ENCODE measurements around the gene ARPC1B.

Gene ARPC1B

GRCh38 chr7:99389772-99390171, 15.2 kb downstream of the ARPC1B start:
- no peak for DNase-seq (ENCODE audit: low spot score)

- DNase-seq (ENCODE audit: low spot score): no peak
These were observed 16.5 kb downstream of the ARPC1B start for GRCh38 chr7:99390941-99391602.

DNA sequence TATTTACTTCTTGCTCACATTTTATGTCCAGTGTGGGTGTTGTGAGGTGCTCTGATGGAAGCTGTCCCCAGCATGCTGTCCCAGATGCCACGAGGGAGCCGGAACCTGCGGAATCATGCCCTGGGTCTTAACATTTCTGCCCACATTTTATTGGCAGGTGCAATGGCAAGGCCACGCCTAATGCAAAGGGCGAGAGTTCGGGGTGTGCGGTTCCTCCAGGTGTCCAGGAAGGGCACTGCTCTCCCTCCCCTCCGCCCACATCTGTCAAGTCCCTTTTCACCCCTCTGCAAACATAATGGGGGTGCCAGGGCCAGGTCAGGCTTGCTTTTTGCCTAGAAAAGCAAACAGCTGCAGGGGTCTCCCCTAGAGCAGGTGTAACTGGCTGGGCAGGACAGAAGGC, 17.5 kb downstream of the ARPC1B start:
- DNase-seq (ENCODE audit: low spot score): no peak

DNA sequence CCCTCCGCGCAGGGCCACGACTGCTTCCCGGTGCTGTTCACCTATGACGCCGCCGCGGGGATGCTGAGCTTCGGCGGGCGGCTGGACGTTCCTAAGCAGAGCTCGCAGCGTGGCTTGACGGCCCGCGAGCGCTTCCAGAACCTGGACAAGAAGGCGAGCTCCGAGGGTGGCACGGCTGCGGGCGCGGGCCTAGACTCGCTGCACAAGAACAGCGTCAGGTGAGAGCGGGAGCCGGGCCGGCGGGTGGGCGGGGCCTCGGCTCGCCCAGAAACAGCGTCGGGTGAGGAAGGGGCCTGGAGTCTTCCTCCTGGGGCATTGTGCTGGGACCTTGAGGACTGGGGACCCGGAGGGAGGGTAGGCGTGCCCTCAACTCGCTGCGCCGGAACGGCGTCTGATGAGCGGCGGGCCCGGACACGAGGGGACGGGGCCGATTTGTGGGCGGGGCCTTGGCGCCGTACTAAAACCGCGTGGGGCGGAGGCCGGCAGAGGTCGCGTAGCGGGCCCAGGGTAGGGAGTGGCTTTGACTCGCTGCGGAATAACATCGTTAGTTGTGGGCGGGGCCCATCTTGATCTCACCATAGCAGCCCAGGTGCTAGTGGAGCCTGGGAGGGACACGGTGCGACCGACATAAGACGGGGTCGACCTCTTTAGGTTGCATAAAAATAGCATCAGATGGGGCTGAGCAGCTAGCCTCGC, 18.3 kb downstream of the ARPC1B start:
- DNase-seq (ENCODE audit: low spot score): peak; percentile 80

- no peak for DNase-seq (ENCODE audit: low spot score)
These were observed 19.0 kb downstream of the ARPC1B start for GRCh38 chr7:99393355-99394187.

- DNase-seq (ENCODE audit: low spot score): no peak
These were observed 19.6 kb downstream of the ARPC1B start for GRCh38 chr7:99394188-99394502.

- no peak for DNase-seq (ENCODE audit: low spot score)
These were observed 21.2 kb downstream of the ARPC1B start for GRCh38 chr7:99395616-99396327.

- no peak for DNase-seq (ENCODE audit: low spot score)
These were observed 22.1 kb downstream of the ARPC1B start for GRCh38 chr7:99396418-99397296.

DNA sequence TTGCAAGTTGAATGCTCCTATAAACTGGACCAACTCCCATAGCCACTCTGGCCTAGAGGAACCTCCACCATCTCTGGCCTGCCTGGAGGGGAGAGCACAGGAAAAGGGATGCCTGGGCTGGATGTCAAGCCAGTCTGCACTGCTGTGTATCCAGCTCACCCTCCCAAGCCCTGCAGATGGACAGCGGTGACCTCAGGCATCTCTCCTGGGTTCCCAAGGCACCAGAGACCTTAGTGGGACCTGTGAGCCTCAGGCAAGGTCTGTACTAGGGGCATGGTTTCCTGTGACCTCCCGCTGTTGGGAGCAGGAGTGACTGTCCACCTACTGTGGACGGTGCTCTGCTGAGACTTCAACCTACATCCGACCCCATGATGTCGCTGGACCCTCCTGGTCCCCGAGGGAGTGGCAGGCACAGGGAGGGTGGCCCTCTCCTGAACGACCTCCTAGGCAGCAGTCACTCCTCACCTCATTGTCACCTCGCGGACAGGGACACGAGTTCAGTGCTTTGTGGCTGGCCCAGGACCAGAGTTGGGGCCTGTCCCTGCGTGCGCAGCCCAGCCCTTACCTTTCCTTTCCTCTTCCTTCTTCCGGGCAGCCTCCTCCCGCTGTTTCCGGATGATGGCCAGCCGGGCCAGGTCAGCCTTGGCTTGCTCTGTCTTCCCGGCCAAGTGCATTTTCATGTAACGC, 22.9 kb downstream of the ARPC1B start:
- DNase-seq (ENCODE audit: low spot score): no peak

DNA sequence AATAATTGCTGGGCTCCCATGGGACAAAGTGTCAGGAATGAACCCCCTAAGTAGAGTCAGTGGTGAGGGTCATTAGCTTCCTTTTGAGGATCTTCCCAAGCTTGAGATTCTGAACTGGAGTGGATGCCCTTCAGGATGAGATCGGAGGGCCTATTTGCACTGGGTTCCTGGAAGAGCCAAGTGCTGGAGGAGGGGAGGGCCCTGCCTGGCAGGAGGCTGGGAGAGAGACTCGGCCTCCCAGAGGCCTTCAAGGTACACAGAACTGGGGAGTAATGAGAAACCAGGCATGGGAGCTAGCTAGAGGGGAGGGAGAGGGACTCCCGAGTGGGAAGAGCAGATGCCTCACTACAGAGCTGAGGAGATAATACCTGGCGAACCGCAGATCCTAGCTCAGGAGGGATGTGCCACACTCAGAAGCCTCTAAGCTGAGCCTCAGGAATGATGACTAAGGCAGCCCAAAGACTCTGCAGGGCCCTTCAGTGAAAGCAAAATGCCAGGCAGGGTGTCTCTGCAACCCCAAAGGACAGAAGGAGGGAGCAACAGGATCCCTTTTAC, 24.4 kb downstream of the ARPC1B start:
- no peak for DNase-seq (ENCODE audit: low spot score)

- no peak for DNase-seq (ENCODE audit: low spot score)
These were observed 25.1 kb downstream of the ARPC1B start for GRCh38 chr7:99399597-99399996.

DNA sequence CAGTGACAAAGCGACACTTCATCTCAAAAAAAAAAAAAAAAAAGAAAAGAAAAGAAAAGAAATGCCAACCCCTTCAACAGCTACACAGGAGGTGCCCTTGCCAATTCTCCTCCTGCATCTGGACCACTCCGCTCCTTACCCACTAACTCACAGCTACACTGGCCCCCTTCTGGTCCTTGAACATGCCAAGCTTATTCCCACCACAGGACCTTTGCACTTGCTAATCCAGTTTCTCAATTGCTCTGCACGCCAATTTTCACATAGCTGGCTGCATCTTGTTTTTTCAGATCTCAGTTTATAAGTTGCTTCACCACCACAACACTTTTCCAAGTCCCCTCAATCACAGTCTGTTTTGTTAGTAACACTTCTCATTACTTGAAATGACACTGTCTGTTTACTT, 28.3 kb downstream of the ARPC1B start:
- DNase-seq (ENCODE audit: low spot score): no peak

DNA sequence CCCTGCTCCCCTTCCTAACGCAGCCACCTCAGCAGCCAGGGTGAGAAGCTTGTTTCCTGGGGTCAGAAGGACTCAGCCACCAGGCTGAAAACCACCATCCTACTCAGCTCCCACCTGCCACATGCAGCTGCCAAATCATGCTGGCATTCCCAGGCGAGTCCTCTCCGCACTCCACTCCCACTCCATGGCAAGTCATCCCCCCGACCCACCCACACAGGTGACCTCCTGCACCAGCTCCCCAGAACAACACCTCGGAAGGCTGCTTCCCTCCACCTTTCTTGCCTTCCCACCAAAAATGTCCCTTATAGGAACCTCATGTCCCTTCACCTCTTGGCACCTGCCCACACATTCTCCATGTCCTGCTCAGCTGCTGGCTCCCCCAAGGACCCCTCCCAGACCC, 29.2 kb downstream of the ARPC1B start:
- no peak for DNase-seq (ENCODE audit: low spot score)

GRCh38 chr7:99404235-99404976, 29.9 kb downstream of the ARPC1B start:
- no peak for DNase-seq (ENCODE audit: low spot score)

GRCh38 chr7:99404977-99405320, 30.4 kb downstream of the ARPC1B start:
- DNase-seq (ENCODE audit: low spot score): no peak

DNA sequence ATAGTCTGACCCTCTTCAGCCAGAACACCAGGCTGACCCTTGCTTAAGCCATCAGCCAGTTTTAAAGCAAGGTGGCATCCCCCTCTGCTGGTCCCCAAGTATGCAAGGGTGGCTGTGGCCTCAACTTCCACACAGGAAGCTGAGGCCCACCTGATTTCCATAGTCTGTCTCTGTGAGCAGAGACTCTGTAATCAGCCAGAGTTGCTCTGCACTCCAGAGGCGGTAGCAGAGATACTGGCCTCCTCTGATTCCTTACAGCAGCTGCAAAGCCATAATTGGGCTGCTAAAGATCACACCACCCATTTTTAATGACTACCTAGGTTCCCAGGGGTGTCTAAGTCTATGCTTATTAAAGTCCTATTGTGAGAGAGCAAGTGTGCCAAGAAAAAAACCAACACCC, 32.0 kb downstream of the ARPC1B start:
- no peak for DNase-seq (ENCODE audit: low spot score)

- DNase-seq (ENCODE audit: low spot score): no peak
These were observed 33.4 kb downstream of the ARPC1B start for GRCh38 chr7:99407872-99408378.

DNA sequence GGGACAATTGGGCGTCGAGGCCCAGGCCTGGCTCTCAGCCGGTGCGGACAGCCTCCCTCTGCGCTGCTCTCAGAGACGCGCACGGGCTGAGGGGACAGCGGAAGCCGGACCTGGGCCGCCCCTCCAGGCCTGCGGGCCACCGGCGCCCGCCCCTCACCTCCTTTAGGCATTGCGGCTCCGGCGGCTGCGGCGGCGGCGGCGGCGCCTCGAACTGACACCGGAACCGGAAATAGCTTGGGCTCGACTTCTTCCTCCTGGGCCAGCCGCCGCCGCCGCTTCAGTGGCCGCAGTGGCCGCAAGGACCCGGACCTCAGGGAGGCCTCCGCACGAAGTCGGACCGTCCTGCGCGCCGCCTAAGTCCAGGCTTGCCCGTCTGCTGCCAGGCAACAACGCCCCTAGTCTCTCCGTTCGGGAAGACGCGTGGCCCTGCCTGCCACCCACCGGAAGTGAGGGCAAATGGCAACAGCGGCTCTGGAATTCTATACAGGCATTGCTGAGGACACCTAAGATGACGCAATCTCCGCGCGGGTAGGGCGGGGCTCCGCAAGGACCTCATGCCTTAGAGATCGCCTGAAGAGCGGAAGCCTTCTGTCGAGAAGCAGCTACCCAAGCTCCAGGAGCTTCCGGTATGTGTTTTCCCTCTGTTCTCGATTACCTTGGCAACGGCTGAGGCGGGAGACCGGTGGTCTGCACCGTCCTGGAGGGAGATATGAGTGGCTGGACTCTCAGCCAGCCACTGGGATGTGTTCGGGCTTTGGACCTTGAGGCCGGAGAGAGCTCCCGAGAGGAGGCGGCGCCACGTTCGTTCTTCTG, 34.1 kb downstream of the ARPC1B start, which contains the start of the genes BUD31 and PDAP1:
BUD31 (plus strand) TSS at position 591 of the 813 bp plus-strand sequence. CDS start 2,124 bp downstream, outside the sequence.
PDAP1 (minus strand) TSS at position 219 of the 813 bp plus-strand sequence; CDS start at position 170, 49 bp downstream.
- peak; percentile 96 for DNase-seq (ENCODE audit: low spot score)

DNA sequence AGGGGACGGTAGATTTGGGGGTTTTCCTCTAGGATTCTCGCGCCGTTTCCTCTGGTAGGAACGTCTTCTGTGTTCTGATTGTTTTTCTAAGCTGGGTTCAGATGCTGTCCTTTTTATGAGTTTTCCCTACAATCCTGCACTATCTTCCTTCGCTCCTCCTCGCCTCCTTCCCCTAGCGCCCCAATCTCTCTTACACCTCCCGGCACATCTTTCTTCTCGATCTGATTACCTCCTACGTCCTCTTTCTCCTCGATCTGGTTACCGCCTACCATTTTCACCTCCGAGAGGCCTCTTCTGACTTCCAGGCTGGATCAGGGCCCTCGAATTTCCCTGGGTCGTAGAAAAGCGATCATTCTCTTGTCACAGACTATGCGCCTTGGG, 34.7 kb downstream of the ARPC1B start:
- DNase-seq (ENCODE audit: low spot score): no peak
